ENCODE measurements around the gene BGN.

GRCh38 chrX:153549807-153550206, 55.0 kb downstream of the BGN start:
- TF ChIP-seq ETV6 (conservative IDR thresholded peaks at IDR 0.05 in 1 of 2, IDR thresholded peaks at IDR 0.05 in 1 of 2; ENCODE audit: borderline replicate concordance in 1 of 2, low read depth in 1 of 2) (no peak), MTA3 (IDR thresholded peaks at IDR 0.05; ENCODE audit: borderline replicate concordance, low read length) (no peak)

Data from GM12878 (cell line).